HepG2 (cell line): Measurements from ENCODE around the gene ABCB11.

ENCODE experiments used
- CBFB ChIP-seq: sonication (generic); formaldehyde crosslinking; IDR thresholded peaks from 2 replicates; pipeline ENCODE4 v1.4.0; 2020; ENCODE audit warnings: missing genetic modification reagents
- CENPBD1 ChIP-seq: sonication (generic); formaldehyde crosslinking; IDR thresholded peaks from 2 replicates; pipeline ENCODE4 v1.8.0; 2022; ENCODE audit warnings: missing genetic modification reagents, low read depth, mild to moderate bottlenecking, borderline replicate concordance
- CTCF ChIP-seq: sonication (generic); formaldehyde crosslinking; IDR thresholded peaks from 2 replicates; pipeline ENCODE4 v1.5.0; 2020; ENCODE audit warnings: mild to moderate bottlenecking, missing genetic modification reagents, moderate library complexity
- E2F5 ChIP-seq: sonication (generic); formaldehyde crosslinking; conservative IDR thresholded peaks from 2 replicates; pipeline ENCODE4 v1.4.0; 2020; ENCODE audit warnings: missing genetic modification reagents
- FOXA3 ChIP-seq: IDR thresholded peaks from 2 replicates; pipeline ENCODE4 v1.6.1; 2016; ENCODE audit warnings: missing genetic modification reagents, missing compliant biosample characterization
- IKZF1 ChIP-seq: fragments of 450-650 bp; IDR thresholded peaks from 2 replicates; pipeline ENCODE4 v1.7.1; 2016
- MATR3 ChIP-seq: sonication (generic); formaldehyde crosslinking; IDR thresholded peaks from 2 replicates; pipeline ENCODE4 v1.4.0; 2020; ENCODE audit warnings: missing genetic modification reagents
- POLR2A ChIP-seq, 2 experiments: IDR thresholded peaks; 2 replicates each; pipeline ENCODE4 v1.6.1; 2011; ENCODE audit warnings: low read depth in 2 of 2, low read length in 2 of 2, mild to moderate bottlenecking in 1 of 2, moderate library complexity in 1 of 2; ENCODE audit not compliant: insufficient read depth in 1 of 2
- SP4 ChIP-seq: sonication (generic); formaldehyde crosslinking; IDR thresholded peaks from 2 replicates; pipeline ENCODE4 v1.8.1; 2023; ENCODE audit warnings: mild to moderate bottlenecking, missing genetic modification reagents
- ZBTB4 ChIP-seq: sonication (generic); formaldehyde crosslinking; IDR thresholded peaks from 2 replicates; pipeline ENCODE4 v1.4.0; 2020; ENCODE audit warnings: missing genetic modification reagents, mild to moderate bottlenecking, borderline replicate concordance
- ZNF496 ChIP-seq: sonication (generic); formaldehyde crosslinking; IDR thresholded peaks from 2 replicates; pipeline ENCODE4 v1.8.1; 2023; ENCODE audit warnings: mild to moderate bottlenecking, moderate library complexity, missing genetic modification reagents; ENCODE audit not compliant: insufficient replicate concordance
- ZNF558 ChIP-seq: sonication (generic); formaldehyde crosslinking; IDR thresholded peaks from 2 replicates; pipeline ENCODE4 v1.9.0; 2022; ENCODE audit warnings: mild to moderate bottlenecking, missing genetic modification reagents, borderline replicate concordance

- TF ChIP-seq CTCF (CRISPR knock-in tag) (no peak), POLR2A (IDR thresholded peaks at IDR 0.05; ENCODE audit: insufficient read depth in 1 of 2, low read depth in 2 of 2, low read length in 2 of 2) (no peak), ZBTB4 (CRISPR knock-in tag) (no peak), CBFB (CRISPR knock-in tag) (no peak), E2F5 (CRISPR knock-in tag) (no peak), SP4 (CRISPR knock-in tag) (no peak), FOXA3 (CRISPR knock-in tag) (no peak), ZNF558 (CRISPR knock-in tag) (no peak), MATR3 (CRISPR knock-in tag) (no peak), ZNF496 (CRISPR knock-in tag) (no peak), IKZF1 (no peak), CENPBD1 (CRISPR knock-in tag) (no peak)
These were observed 91.2 kb downstream of the ABCB11 start for GRCh38 chr2:168939918-168940317.
